Calu3 (cell line): ENCODE results near the gene FNDC4. TPM values are rescaled to one million over a fixed set of nuclear protein-coding genes. Genes with fewer than 3 reads are reported as not detected.

Source experiments
- BruUV-seq: library from RNA; stranded (reverse); fragments of 400-500 nt; replicated peaks from 2 replicates; lab custom pipeline; 2021; lab: Mats Ljungman, UMichigan
- CTCF ChIA-PET: fragments of 300-600 bp; sonication (Branson Sonifier 250); formaldehyde crosslinking; loops from one replicate; lab custom pipeline; 2022; ENCODE audit warnings: antibody characterized with exemption; lab: Charles Lee
- DNase-seq: peaks from one replicate; pipeline ENCODE4 v3.0.0; 2022
- H3K27ac Mint-ChIP-seq: one replicate; pipeline ENCODE4 v1.8.0; 2022; ENCODE audit warnings: mixed read lengths; ENCODE audit not compliant: unreplicated experiment
- H3K27me3 Mint-ChIP-seq: one replicate; pipeline ENCODE4 v1.8.0; 2022; ENCODE audit warnings: mixed read lengths; ENCODE audit not compliant: unreplicated experiment
- H3K36me3 Mint-ChIP-seq: one replicate; pipeline ENCODE4 v1.8.0; 2022; ENCODE audit warnings: mild to moderate bottlenecking, moderate library complexity, mixed read lengths; ENCODE audit not compliant: insufficient read depth, unreplicated experiment
- H3K4me1 Mint-ChIP-seq: one replicate; pipeline ENCODE4 v1.8.0; 2022; ENCODE audit warnings: mild to moderate bottlenecking, low read depth, mixed read lengths; ENCODE audit not compliant: unreplicated experiment
- H3K4me3 Mint-ChIP-seq: one replicate; pipeline ENCODE4 v1.8.0; 2022; ENCODE audit warnings: mild to moderate bottlenecking, low read depth, moderate library complexity, mixed read lengths; ENCODE audit not compliant: unreplicated experiment
- H3K9me3 Mint-ChIP-seq: one replicate; pipeline ENCODE4 v1.8.0; 2022; ENCODE audit warnings: low read depth, mixed read lengths; ENCODE audit not compliant: unreplicated experiment
- CTCF ChIP-seq: fragments of 200-600 bp; IDR thresholded peaks from one replicate; pipeline ENCODE4 v1.8.0; 2022; ENCODE audit warnings: antibody characterized with exemption; ENCODE audit not compliant: unreplicated experiment
- intact Hi-C: fragments of 100-400 bp; cut with micrococcal nuclease; formaldehyde crosslinking; loops from one replicate; pipeline ENCODE4 v1.10.0; 2022; ENCODE audit not compliant: unreplicated experiment
- total RNA-seq: library from RNA; stranded (reverse); gene quantifications from 2 replicates; pipeline ENCODE4 v1.2.3, GENCODE V29; 2022

FNDC4 gene
- total RNA-seq, 1 experiment from 2014 or later = 7.2 TPM

- no peak for DNase-seq
- BruUV-seq = no TSS peak
- Mint-ChIP-seq H3K36me3 (no peaks in the 10 kb centered on the region), H3K27me3 (peaks cover 21% of the 10 kb centered on the region), H3K27ac (no peak overlapping the region), H3K9me3 (no peaks in the 10 kb centered on the region), H3K4me3 (no peak overlapping the region), H3K4me1 (no peaks in the 10 kb centered on the region)
- no peak for TF ChIP-seq CTCF
- CTCF ChIA-PET = no interaction called here
- intact Hi-C loops = no loop called here
These were observed 42.3 kb upstream of the FNDC4 start for GRCh38 chr2:27537287-27537686.

- intact Hi-C loops = no loop called here
- TF ChIP-seq CTCF = no peak
- Mint-ChIP-seq H3K4me1 (peaks cover 4% of the 10 kb centered on the region), H3K9me3 (peaks cover 4% of the 10 kb centered on the region), H3K36me3 (no peaks in the 10 kb centered on the region), H3K4me3 (no peak overlapping the region), H3K27me3 (peaks cover 2% of the 10 kb centered on the region), H3K27ac (no peak overlapping the region)
- CTCF ChIA-PET = no interaction called here
- no peak for DNase-seq
- no TSS peak for BruUV-seq
These were observed 37.0 kb upstream of the FNDC4 start for GRCh38 chr2:27531983-27532382.

- peaks cover 5% of the 10 kb centered on the region for H3K36me3 Mint-ChIP-seq
- peaks cover 4% of the 10 kb centered on the region for H3K9me3 Mint-ChIP-seq
- peaks cover 9% of the 10 kb centered on the region for H3K4me1 Mint-ChIP-seq
- intact Hi-C loops = no loop called here
- DNase-seq = peak; percentile 7
- no peak overlapping the region for H3K4me3 Mint-ChIP-seq
- no peaks in the 10 kb centered on the region for H3K27me3 Mint-ChIP-seq
- H3K27ac Mint-ChIP-seq = peak overlapping the region; percentile 62
- CTCF ChIA-PET = interaction anchor here (0.5 kb wide), 1 partner anchor 85 kb away, joined by 3 read pairs; no protein-coding TSS in a partner anchor
- no peak for TF ChIP-seq CTCF
- no TSS peak for BruUV-seq
These were observed 32.2 kb upstream of the FNDC4 start for GRCh38 chr2:27527182-27527581.

- no peaks in the 10 kb centered on the region for H3K27me3 Mint-ChIP-seq
- H3K4me1 Mint-ChIP-seq = peaks cover 9% of the 10 kb centered on the region
- CTCF ChIA-PET = interaction anchor here (0.7 kb wide), 1 partner anchor 26 kb away, joined by 6 read pairs; no protein-coding TSS in a partner anchor
- no peak overlapping the region for H3K27ac Mint-ChIP-seq
- peaks cover 5% of the 10 kb centered on the region for H3K36me3 Mint-ChIP-seq
- no peak for TF ChIP-seq CTCF
- intact Hi-C loops = no loop called here
- no peak for DNase-seq
- no peak overlapping the region for H3K4me3 Mint-ChIP-seq
- H3K9me3 Mint-ChIP-seq = no peaks in the 10 kb centered on the region
- no TSS peak for BruUV-seq
These were observed 27.5 kb upstream of the FNDC4 start for GRCh38 chr2:27522400-27522945.
